Neural cell (in vitro differentiated cells): ENCODE results near the gene ABAT. TPM values are rescaled to one million over a fixed set of nuclear protein-coding genes. Genes with fewer than 3 reads are reported as not detected.

Source experiments
- H2AFZ ChIP-seq: fragments of 200-600, 300-800 bp; sonication (generic), shearing (Covaris generic); 2 replicates; pipeline ENCODE4 v1.6.0; 2014; ENCODE audit warnings: low read depth, mild to moderate bottlenecking, antibody characterized with exemption, low read length, moderate library complexity
- H3F3A ChIP-seq: fragments of 200-600 bp; shearing (Covaris generic); 2 replicates; pipeline ENCODE4 v1.6.1; 2016; ENCODE audit warnings: mild to moderate bottlenecking, moderate library complexity, mixed read lengths, antibody characterized with exemption, low read length; ENCODE audit not compliant: insufficient read depth, poor library complexity, severe bottlenecking
- H3K27ac ChIP-seq: fragments of 200-600, 300-800 bp; sonication (generic), shearing (Covaris generic); 2 replicates; pipeline ENCODE4 v1.5.1; 2014; ENCODE audit warnings: mild to moderate bottlenecking, low read length, moderate library complexity
- H3K27me3 ChIP-seq: fragments of 300-800, 200-600 bp; sonication (generic), shearing (Covaris generic); 2 replicates; pipeline ENCODE4 v1.6.0; 2014; ENCODE audit warnings: mild to moderate bottlenecking, low read depth, low read length, moderate library complexity; ENCODE audit not compliant: insufficient read depth
- H3K36me3 ChIP-seq: fragments of 300-800, 200-600 bp; sonication (generic), shearing (Covaris generic); 2 replicates; pipeline ENCODE4 v1.5.1; 2014; ENCODE audit warnings: mild to moderate bottlenecking, antibody characterized with exemption, low read length, moderate library complexity; ENCODE audit not compliant: insufficient read depth
- H3K4me2 ChIP-seq: fragments of 300-800, 200-600 bp; sonication (generic), shearing (Covaris generic); 2 replicates; pipeline ENCODE4 v1.6.0; 2014; ENCODE audit warnings: mild to moderate bottlenecking, low read length
- H3K4me3 ChIP-seq: fragments of 300-800, 200-600 bp; sonication (generic), shearing (Covaris generic); 2 replicates; pipeline ENCODE4 v1.5.1; 2014; ENCODE audit warnings: mild to moderate bottlenecking, low read length, moderate library complexity
- H3K79me2 ChIP-seq: fragments of 200-600 bp; shearing (Covaris generic); replicated peaks from 2 replicates; pipeline ENCODE4 v1.6.0; 2014; ENCODE audit warnings: mild to moderate bottlenecking, low read length, moderate library complexity; ENCODE audit not compliant: insufficient read depth
- H3K9ac ChIP-seq: fragments of 300-800, 200-600 bp; sonication (generic), shearing (Covaris generic); 2 replicates; pipeline ENCODE4 v1.6.1; 2016; ENCODE audit warnings: mild to moderate bottlenecking, low read length, mixed read lengths
- H3K9me2 ChIP-seq: fragments of 200-600 bp; shearing (Covaris generic); 2 replicates; pipeline ENCODE4 v1.6.1; 2016; ENCODE audit warnings: mild to moderate bottlenecking, low read length, mixed read lengths; ENCODE audit not compliant: insufficient read depth
- H3K9me3 ChIP-seq: fragments of 200-600, 300-800 bp; sonication (generic), shearing (Covaris generic); 2 replicates; pipeline ENCODE4 v1.6.1; 2016; ENCODE audit warnings: mild to moderate bottlenecking, mixed run types, low read length, moderate library complexity, mixed read lengths
- H4K20me1 ChIP-seq: fragments of 200-600 bp; shearing (Covaris generic); 2 replicates; pipeline ENCODE4 v1.6.1; 2016; ENCODE audit warnings: mild to moderate bottlenecking, mixed run types; ENCODE audit not compliant: insufficient read depth
- EP300 ChIP-seq: fragments of 450-650 bp; conservative IDR thresholded peaks from 2 replicates; pipeline ENCODE4 v1.6.1; 2014; ENCODE audit warnings: antibody characterized with exemption, mild to moderate bottlenecking, moderate library complexity; ENCODE audit not compliant: poor library complexity, severe bottlenecking
- EZH2 ChIP-seq: fragments of 200-600, 300-800 bp; shearing (Covaris generic), sonication (generic); IDR thresholded peaks from 2 replicates; pipeline ENCODE4 v1.6.1; 2014; ENCODE audit warnings: antibody characterized with exemption, low read length, borderline replicate concordance, mild to moderate bottlenecking; ENCODE audit not compliant: insufficient read depth, poor library complexity, severe bottlenecking
- MXI1 ChIP-seq: fragments of 450-650 bp; conservative IDR thresholded peaks from 2 replicates; pipeline ENCODE4 v1.6.1; 2014; ENCODE audit warnings: antibody characterized with exemption, mild to moderate bottlenecking; ENCODE audit not compliant: poor library complexity, severe bottlenecking
- POLR2AphosphoS5 ChIP-seq: IDR thresholded peaks from 2 replicates; pipeline ENCODE4 v1.6.1; 2012
- RAD21 ChIP-seq: fragments of 450-650 bp; conservative IDR thresholded peaks from 2 replicates; pipeline ENCODE4 v1.6.1; 2014; ENCODE audit warnings: antibody characterized with exemption, mild to moderate bottlenecking, moderate library complexity
- SMC3 ChIP-seq: fragments of 450-650 bp; conservative IDR thresholded peaks from 2 replicates; pipeline ENCODE4 v1.6.1; 2014; ENCODE audit warnings: antibody characterized with exemption, mild to moderate bottlenecking, moderate library complexity; ENCODE audit not compliant: poor library complexity
- TAF1 ChIP-seq: IDR thresholded peaks from 2 replicates; pipeline ENCODE4 v1.6.1; 2012; ENCODE audit warnings: low read depth
- polyA plus RNA-seq: library from polyadenylated mRNA; depleted of rRNA; stranded (reverse); fragments of >200 nt; gene quantifications from 2 replicates; pipeline ENCODE4 v1.2.3, GENCODE V29; 2014
- TF ChIP-seq, protein P1 (sequence below): IDR thresholded peaks from 2 replicates; pipeline ENCODE4 v1.6.1; 2012; ENCODE audit warnings: borderline replicate concordance
- TF ChIP-seq, protein P2 (sequence below): fragments of 450-650 bp; IDR thresholded peaks from 2 replicates; pipeline ENCODE4 v1.5.1; 2014; ENCODE audit warnings: antibody characterized with exemption, mild to moderate bottlenecking, moderate library complexity; ENCODE audit not compliant: poor library complexity, severe bottlenecking

The ABAT gene
- polyA plus RNA-seq, 1 donor from 2014 or later = 125 TPM

- H3K4me3 ChIP-seq = no peak overlapping the region
- H3K4me2 ChIP-seq = no peak overlapping the region
- H3F3A ChIP-seq = no peaks in the 10 kb centered on the region
- no peaks in the 10 kb centered on the region for H4K20me1 ChIP-seq
- no peak overlapping the region for H3K27ac ChIP-seq
- TF ChIP-seq EP300 = no peak
- TF ChIP-seq TAF1 = no peak
- no peak for TF ChIP-seq RAD21
- no peak for TF ChIP-seq EZH2
- TF ChIP-seq, protein P1, sequence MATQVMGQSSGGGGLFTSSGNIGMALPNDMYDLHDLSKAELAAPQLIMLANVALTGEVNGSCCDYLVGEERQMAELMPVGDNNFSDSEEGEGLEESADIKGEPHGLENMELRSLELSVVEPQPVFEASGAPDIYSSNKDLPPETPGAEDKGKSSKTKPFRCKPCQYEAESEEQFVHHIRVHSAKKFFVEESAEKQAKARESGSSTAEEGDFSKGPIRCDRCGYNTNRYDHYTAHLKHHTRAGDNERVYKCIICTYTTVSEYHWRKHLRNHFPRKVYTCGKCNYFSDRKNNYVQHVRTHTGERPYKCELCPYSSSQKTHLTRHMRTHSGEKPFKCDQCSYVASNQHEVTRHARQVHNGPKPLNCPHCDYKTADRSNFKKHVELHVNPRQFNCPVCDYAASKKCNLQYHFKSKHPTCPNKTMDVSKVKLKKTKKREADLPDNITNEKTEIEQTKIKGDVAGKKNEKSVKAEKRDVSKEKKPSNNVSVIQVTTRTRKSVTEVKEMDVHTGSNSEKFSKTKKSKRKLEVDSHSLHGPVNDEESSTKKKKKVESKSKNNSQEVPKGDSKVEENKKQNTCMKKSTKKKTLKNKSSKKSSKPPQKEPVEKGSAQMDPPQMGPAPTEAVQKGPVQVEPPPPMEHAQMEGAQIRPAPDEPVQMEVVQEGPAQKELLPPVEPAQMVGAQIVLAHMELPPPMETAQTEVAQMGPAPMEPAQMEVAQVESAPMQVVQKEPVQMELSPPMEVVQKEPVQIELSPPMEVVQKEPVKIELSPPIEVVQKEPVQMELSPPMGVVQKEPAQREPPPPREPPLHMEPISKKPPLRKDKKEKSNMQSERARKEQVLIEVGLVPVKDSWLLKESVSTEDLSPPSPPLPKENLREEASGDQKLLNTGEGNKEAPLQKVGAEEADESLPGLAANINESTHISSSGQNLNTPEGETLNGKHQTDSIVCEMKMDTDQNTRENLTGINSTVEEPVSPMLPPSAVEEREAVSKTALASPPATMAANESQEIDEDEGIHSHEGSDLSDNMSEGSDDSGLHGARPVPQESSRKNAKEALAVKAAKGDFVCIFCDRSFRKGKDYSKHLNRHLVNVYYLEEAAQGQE = no peak
- no peak for TF ChIP-seq MXI1
- no peak for TF ChIP-seq SMC3
- TF ChIP-seq POLR2AphosphoS5 = no peak
- TF ChIP-seq, protein P2, sequence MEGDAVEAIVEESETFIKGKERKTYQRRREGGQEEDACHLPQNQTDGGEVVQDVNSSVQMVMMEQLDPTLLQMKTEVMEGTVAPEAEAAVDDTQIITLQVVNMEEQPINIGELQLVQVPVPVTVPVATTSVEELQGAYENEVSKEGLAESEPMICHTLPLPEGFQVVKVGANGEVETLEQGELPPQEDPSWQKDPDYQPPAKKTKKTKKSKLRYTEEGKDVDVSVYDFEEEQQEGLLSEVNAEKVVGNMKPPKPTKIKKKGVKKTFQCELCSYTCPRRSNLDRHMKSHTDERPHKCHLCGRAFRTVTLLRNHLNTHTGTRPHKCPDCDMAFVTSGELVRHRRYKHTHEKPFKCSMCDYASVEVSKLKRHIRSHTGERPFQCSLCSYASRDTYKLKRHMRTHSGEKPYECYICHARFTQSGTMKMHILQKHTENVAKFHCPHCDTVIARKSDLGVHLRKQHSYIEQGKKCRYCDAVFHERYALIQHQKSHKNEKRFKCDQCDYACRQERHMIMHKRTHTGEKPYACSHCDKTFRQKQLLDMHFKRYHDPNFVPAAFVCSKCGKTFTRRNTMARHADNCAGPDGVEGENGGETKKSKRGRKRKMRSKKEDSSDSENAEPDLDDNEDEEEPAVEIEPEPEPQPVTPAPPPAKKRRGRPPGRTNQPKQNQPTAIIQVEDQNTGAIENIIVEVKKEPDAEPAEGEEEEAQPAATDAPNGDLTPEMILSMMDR = no peak
- H3K9ac ChIP-seq = no peak overlapping the region
- H3K36me3 ChIP-seq = peaks cover 21% of the 10 kb centered on the region
- H2AFZ ChIP-seq = no peak overlapping the region
- no peaks in the 10 kb centered on the region for H3K9me3 ChIP-seq
- H3K9me2 ChIP-seq = no peaks in the 10 kb centered on the region
- H3K79me2 ChIP-seq = no peaks in the 10 kb centered on the region
- H3K27me3 ChIP-seq = no peaks in the 10 kb centered on the region
Observed at GRCh38 chr16:8647721-8648318, 26.6 kb upstream of the ABAT start.

GRCh38 chr16:8648877-8649276 lies 25.5 kb upstream of the ABAT start:
- Histone ChIP-seq H2AFZ (no peak overlapping the region), H3K27me3 (no peaks in the 10 kb centered on the region), H3K27ac (peak overlapping the region; percentile 66), H3K9me2 (no peaks in the 10 kb centered on the region), H3K79me2 (no peaks in the 10 kb centered on the region), H3F3A (no peaks in the 10 kb centered on the region), H3K9ac (no peak overlapping the region), H3K4me2 (peak overlapping the region; percentile 26), H3K9me3 (no peaks in the 10 kb centered on the region), H4K20me1 (no peaks in the 10 kb centered on the region), H3K4me3 (no peak overlapping the region), H3K36me3 (peaks cover 17% of the 10 kb centered on the region)
- TF ChIP-seq, protein P1 = peak; percentile 97
- peak; percentile 98 for TF ChIP-seq EP300
- TF ChIP-seq, protein P2 = peak; percentile 32
- peak; percentile 38 for TF ChIP-seq SMC3
- no peak for TF ChIP-seq EZH2
- peak; percentile 34 for TF ChIP-seq RAD21
- TF ChIP-seq POLR2AphosphoS5 = peak; percentile 100
- TF ChIP-seq MXI1 = peak; percentile 56
- TF ChIP-seq TAF1 = no peak
